Measurements from ENCODE around the gene CDK5. TPM values are rescaled to one million over a fixed set of nuclear protein-coding genes. Genes with fewer than 3 reads are reported as not detected.

Gene CDK5
- total and polyA plus RNA-seq, 9 of the 15 experiments (the other 6 are each of a cell fraction or from before 2014, with no cell fraction given) = 3.2 to 38.0 (median 27.5) TPM

- TF ChIP-seq, protein P1, sequence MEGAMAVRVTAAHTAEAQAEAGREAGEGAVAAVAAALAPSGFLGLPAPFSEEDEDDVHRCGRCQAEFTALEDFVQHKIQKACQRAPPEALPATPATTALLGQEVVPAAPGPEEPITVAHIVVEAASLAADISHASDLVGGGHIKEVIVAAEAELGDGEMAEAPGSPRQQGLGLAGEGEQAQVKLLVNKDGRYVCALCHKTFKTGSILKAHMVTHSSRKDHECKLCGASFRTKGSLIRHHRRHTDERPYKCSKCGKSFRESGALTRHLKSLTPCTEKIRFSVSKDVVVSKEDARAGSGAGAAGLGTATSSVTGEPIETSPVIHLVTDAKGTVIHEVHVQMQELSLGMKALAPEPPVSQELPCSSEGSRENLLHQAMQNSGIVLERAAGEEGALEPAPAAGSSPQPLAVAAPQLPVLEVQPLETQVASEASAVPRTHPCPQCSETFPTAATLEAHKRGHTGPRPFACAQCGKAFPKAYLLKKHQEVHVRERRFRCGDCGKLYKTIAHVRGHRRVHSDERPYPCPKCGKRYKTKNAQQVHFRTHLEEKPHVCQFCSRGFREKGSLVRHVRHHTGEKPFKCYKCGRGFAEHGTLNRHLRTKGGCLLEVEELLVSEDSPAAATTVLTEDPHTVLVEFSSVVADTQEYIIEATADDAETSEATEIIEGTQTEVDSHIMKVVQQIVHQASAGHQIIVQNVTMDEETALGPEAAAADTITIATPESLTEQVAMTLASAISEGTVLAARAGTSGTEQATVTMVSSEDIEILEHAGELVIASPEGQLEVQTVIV (CRISPR knock-in tag; IDR thresholded peaks at IDR 0.05; ENCODE audit: borderline replicate concordance) = no peak
- TF ChIP-seq MYNN (IDR thresholded peaks at IDR 0.05) = peak; percentile 17; the same call in 1 of the 2 replicates
- TF ChIP-seq MYNN (CRISPR knock-in tag; IDR thresholded peaks at IDR 0.05) = no peak
- peak in 1 of 2 experiments; percentile 21; a peak in 1 of 4 replicates for TF ChIP-seq TEAD1 (CRISPR knock-in tag; IDR thresholded peaks at IDR 0.05)
- no peak for TF ChIP-seq CHCHD3 (CRISPR knock-in tag; IDR thresholded peaks at IDR 0.05)
- peak; percentile 23; the same call in 1 of the 2 replicates for TF ChIP-seq GABPA (tag; conservative IDR thresholded peaks at IDR 0.05; ENCODE audit: low read depth)
- TF ChIP-seq, protein P2, sequence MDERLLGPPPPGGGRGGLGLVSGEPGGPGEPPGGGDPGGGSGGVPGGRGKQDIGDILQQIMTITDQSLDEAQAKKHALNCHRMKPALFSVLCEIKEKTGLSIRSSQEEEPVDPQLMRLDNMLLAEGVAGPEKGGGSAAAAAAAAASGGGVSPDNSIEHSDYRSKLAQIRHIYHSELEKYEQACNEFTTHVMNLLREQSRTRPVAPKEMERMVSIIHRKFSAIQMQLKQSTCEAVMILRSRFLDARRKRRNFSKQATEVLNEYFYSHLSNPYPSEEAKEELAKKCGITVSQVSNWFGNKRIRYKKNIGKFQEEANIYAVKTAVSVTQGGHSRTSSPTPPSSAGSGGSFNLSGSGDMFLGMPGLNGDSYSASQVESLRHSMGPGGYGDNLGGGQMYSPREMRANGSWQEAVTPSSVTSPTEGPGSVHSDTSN (CRISPR knock-in tag; IDR thresholded peaks at IDR 0.05; ENCODE audit: low read depth) = no peak
- TF ChIP-seq, protein P2 (tag; conservative IDR thresholded peaks at IDR 0.05; ENCODE audit: low read depth) = no peak
- TF ChIP-seq ZNF197 (CRISPR knock-in tag; IDR thresholded peaks at IDR 0.05; ENCODE audit: low read depth) = no peak; the same call in 1 of the 2 replicates
- TF ChIP-seq SRSF9 (IDR thresholded peaks at IDR 0.05; ENCODE audit: borderline replicate concordance, low read depth, low read length) = no peak
- no peak; the same call in 1 of the 2 replicates for TF ChIP-seq RERE (CRISPR knock-in tag; IDR thresholded peaks at IDR 0.05; ENCODE audit: borderline replicate concordance)
- no peak for TF ChIP-seq KLF1 (tag; IDR thresholded peaks at IDR 0.05)
These were observed 47.2 kb downstream of the CDK5 start (continued) for GRCh38 chr7:151010307-151011096.

Data from K562 (cell line).